HG02678 (cell line): ENCODE data around the gene TTC22.

Experiments
- ATAC-seq: cut with Tn5 transposase; IDR thresholded peaks from one replicate; pipeline ENCODE4 v1.9.1; 2021; ENCODE audit warnings: mild to moderate bottlenecking, moderate library complexity; ENCODE audit not compliant: unreplicated experiment

Gene TTC22

GRCh38 chr1:54758678-54759348 is 42.3 kb downstream of the TTC22 start:
- ATAC-seq: no peak

DNA sequence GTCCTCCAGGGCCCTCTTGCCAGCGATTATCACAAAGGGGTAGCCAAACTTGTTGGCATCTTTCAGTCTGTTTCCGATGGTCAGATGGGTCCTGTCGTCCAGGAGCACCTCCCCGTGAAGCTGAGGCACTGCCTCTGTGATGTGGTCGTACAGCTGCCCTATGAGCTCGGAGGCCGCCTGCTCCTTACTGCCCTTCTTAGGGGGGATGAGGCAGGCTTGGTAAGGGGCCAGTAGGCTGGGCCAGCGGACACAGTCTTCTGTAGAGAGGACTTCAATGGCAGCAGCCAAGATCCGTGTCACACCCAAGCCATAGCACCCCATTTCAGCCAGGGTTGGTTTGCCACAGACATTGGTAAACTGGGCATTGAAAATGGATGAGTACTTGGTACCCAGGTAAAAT is 43.3 kb downstream of the TTC22 start:
- no peak for ATAC-seq

GRCh38 chr1:54754486-54755285 is 46.4 kb downstream of the TTC22 start:
- no peak for ATAC-seq

- ATAC-seq: no peak
Measured at GRCh38 chr1:54754045-54754444, 47.1 kb downstream of the TTC22 start.

- no peak for ATAC-seq
Measured at GRCh38 chr1:54751426-54751825, 49.7 kb downstream of the TTC22 start.

- ATAC-seq: no peak
Measured at GRCh38 chr1:54750596-54750995, 50.5 kb downstream of the TTC22 start.

DNA sequence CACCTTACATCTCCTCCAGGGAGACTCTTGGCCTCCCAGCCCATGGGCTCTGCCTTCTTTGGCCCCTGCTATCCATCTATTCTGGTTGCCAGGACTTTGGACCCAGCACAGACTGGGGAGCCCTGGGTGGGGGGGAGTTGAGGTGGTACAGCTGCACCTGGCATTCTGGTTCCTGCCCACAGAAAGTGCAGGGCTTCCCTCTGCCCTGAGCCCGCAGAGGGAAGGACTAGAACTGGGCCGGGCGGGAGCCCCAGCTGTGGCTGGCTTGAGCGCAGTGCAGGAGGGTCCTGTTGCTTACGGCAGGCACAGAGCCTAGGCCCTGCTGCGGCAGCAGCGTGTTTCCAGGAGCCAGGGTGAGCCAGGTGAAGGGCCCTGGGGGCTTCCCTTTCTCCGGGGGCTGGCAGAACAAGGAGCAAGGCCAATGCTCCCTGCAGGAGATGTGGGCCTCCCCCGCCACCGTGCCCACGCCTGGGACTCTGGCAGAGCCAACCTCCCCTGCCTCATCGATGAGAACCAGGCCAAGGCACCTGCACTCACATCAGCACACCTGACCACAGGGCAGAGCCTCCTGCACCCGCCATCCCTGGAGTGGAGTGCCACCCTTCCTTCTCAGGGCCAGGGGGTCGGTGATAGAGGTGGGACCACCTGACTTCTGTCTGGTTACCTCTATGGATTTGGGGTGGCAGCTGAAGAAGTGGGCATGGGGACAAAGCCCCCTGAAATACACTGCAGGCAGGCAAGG is 52.9 kb downstream of the TTC22 start:
- ATAC-seq: no peak

DNA sequence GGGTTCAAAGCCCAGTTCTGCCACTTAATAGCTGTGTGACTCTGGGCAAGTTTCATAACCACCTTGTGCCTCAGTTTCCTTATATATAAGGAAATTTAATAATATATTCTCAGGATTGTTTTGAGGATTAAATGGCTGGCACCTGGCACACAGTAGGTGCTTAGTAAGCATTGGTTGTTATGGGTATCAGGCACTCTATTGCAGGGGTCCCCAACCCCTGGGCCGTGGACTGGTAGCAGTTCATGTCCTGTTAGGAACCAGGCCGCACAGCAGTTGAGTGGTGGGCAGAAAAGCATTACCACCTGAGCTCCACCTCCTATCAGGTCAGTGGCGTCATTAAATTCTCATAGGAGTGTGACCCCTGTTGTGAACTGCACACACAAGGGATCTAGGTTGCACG is 55.3 kb downstream of the TTC22 start:
- no peak for ATAC-seq

DNA sequence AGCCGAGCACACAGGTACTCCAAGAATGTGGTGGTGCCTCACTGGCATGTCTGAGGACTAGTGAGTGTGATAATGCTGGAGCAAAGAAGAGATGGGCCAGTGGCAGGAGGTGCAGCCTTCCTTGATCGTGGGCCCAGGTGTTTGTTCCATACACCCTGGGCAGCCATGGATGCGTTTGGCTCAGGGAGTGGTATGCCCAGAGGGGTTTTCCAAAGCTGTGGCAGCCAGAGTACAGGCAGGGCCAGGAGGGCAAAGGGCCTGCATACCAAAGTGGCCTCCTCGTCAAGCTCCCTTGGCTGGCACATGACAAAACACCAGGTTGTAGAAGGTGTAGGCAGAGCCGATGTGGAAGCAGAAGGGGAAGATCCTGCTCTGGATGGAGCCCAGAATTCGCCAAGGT is 55.8 kb downstream of the TTC22 start:
- no peak for ATAC-seq

GRCh38 chr1:54744696-54745095 is 56.4 kb downstream of the TTC22 start:
- ATAC-seq: no peak

- no peak for ATAC-seq
Measured at GRCh38 chr1:54743416-54744226, 57.5 kb downstream of the TTC22 start.

GRCh38 chr1:54742282-54742681 is 58.8 kb downstream of the TTC22 start:
- ATAC-seq: no peak

DNA sequence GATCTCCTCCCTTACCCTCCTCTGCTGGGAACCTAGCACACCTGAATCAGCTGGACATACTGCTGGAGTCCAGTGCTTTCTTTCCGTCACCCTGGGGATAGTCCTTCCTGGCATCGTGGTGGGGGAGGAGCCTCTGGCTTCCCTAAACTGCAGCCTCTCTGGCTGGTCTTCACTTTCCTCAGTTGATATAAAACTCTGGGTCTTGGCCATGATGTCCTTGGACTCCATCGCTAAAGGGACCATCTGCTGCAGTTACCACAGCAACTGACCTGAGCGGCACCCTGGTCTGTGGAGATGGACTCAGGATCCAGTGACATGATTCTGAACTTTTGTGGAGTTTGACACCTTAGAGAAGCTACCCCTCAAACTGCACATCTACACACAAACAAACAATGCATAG is 59.6 kb downstream of the TTC22 start:
- ATAC-seq: no peak

- ATAC-seq: no peak
Measured at GRCh38 chr1:54738244-54738643, 62.9 kb downstream of the TTC22 start.

DNA sequence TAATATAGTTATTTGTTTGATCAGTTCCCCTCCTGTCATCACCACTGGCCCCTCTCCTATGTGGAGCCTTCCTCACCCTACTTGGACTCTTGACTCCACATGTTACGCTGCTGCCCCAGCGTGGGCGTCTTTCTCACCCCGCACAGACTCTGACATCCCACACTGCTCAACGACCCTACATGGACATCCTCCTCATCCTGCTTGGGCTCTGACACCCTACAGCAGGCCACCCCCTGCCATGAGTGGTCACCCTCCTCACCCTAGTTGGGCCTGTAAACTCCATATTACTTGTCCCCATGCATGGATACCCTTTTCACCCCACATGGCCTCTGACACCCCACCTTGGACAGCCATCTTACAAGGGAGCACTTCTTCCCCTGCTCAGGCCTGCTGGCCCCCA is 64.4 kb downstream of the TTC22 start:
- ATAC-seq: no peak
